HG03457 (cell line): Measurements from ENCODE around the gene AMPD3.
A peak's percentile ranks its signal among the peaks of the same experiment; 100 is the strongest.
"Not testable (repeated sequence)": the region's sequence is repeated elsewhere in the genome, so short reads cannot be mapped to it uniquely, and the experiment has no call there.

Experiments used
- ATAC-seq: cut with Tn5 transposase; IDR thresholded peaks from one replicate; pipeline ENCODE4 v1.9.1; 2021; ENCODE audit warnings: moderate number of reproducible peaks; ENCODE audit not compliant: unreplicated experiment

Gene AMPD3

DNA sequence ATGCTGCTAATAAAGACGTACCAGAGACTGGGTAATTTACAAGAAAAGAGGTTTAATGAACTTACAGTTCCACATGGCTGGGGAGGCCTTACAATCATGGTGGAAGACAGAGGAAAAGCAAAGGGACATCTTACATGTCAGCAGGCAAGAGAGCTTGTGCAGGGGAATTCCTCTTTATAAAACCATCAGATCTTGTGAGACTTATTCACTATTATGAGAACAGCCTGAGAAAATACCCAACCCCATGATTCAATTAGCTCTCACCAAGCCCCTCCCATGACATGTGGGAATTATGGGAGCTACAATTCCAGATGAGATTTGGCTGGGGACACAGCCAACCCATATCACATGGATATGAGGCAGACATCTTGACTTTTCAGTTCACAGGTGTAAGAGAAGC lies 18.4 kb upstream of the AMPD3 start:
- ATAC-seq, result not testable (repeated sequence)

DNA sequence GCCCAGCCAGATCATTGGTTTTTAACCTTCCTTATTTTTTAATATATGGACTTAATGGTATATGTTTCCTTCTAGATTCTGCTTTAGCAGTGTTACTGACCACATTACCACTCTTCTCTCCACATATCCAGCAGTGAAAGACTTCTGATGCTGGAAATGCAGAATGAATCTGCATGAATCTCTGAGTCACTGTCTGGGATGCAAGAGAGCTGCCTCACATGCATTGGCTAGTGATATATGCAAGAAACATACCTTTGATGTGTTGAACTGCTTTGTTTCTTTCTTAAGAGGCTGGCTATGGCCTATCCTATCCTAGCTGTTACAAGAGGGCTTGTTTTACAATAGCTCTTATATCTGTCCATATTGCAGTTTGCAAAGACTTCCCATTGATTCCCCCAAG lies 16.6 kb upstream of the AMPD3 start:
- no peak for ATAC-seq

DNA sequence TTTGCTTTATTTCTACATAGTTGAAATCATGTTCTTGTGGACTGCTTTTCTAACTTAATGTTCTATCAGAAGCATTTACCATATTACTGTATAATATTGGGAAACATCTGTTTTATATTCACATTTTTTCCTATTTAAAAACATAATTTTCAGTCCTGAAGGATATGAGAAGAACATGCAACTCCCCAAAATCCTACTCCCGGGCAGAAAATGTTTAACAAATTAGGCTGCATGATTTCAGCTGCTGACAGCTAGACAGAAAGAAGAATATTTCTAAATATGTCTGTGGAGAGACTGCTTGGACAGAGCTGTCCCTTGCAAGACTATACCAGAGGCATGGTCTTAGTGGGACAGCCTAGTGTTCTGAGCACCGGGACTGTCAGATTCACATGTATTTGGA lies 15.7 kb upstream of the AMPD3 start:
- ATAC-seq, result no peak

DNA sequence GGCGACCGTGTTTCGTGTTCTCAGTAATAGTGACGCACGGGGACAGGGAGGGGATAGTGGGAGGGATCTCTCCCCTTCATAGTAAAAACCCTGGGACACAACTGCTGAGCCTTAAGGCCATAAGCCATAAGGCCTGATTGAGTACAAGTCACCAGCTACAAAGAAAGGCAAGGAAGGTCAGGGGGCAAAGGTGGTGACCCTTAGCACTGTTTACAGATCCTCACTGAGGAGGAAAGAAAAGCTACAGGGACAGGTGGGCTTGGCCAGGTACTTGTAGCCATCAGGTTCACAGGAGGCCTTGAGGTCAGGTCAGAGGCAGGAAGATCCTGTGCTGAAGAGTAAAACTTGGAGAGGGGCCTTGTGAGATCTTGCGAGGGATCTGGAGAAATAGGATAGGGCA lies 15.1 kb upstream of the AMPD3 start:
- no peak for ATAC-seq

GRCh38 chr11:10440401-10440800 lies 14.7 kb upstream of the AMPD3 start:
- no peak for ATAC-seq

GRCh38 chr11:10441091-10441490 lies 14.0 kb upstream of the AMPD3 start:
- no peak for ATAC-seq

- peak; percentile 91 for ATAC-seq
Observed at GRCh38 chr11:10441652-10442503, 13.2 kb upstream of the AMPD3 start.

DNA sequence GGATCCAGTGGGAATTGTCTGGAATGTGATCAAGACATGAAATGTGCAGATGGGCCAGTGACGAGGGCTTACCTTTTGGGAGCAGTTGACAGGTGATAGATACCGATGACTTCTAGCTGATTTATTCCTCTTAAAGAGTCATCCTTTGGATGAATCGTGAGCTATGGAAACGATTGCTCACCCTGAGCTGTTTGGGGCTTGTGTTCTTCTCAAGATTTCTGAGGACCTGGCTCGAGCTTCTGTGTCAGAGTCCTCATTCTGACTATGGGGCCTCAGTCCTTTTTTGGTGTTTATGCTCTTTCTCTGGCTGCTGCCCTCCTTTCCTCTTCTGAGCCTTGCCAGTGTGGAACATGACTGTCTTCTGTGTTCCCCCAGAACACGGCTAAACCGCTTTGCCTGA lies 11.9 kb upstream of the AMPD3 start:
- no peak for ATAC-seq

DNA sequence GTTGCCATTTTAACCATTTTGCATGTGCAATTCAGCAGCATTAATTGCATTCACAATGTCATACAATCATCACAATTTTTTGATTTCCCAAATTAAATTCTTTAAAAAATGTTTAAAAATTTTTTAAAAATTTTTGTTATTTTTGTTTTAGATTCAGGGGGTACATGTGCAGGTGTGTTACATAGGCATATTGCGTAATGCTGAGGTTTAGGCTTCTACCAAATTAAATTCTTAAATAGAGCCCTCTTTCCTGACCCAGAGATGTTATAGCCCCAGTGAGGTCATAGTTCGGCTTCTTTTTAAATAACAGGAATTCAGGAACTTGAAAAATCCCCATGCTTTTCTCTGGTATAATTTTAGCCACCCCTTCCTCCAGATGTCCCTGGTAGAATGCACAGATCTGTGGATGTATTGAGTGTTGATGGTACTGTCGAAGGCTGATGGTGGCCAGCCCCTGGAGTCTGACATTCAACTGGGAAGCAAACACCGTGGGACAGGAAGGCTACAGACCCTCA lies 11.3 kb upstream of the AMPD3 start:
- no peak for ATAC-seq

GRCh38 chr11:10444725-10445315 lies 10.2 kb upstream of the AMPD3 start:
- no peak for ATAC-seq

DNA sequence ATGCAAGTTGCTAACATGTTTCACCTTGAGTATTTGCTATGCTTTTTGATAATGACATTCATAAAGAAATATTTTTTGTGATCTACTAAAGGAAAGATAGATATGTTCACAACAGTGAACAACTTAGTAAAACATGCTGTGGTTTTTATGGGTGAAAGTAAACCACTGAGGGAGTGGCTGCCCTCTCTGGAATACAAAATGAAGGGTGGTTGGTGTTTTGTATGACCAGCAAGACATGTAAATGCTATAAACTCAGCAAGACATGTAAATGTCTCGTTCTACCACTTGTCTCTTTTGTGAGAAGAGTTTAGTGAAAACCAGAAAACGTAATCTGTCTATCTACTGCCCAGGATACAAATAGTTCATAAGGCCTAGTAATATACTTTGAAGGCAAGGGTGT lies 7.6 kb upstream of the AMPD3 start:
- ATAC-seq, result no peak

DNA sequence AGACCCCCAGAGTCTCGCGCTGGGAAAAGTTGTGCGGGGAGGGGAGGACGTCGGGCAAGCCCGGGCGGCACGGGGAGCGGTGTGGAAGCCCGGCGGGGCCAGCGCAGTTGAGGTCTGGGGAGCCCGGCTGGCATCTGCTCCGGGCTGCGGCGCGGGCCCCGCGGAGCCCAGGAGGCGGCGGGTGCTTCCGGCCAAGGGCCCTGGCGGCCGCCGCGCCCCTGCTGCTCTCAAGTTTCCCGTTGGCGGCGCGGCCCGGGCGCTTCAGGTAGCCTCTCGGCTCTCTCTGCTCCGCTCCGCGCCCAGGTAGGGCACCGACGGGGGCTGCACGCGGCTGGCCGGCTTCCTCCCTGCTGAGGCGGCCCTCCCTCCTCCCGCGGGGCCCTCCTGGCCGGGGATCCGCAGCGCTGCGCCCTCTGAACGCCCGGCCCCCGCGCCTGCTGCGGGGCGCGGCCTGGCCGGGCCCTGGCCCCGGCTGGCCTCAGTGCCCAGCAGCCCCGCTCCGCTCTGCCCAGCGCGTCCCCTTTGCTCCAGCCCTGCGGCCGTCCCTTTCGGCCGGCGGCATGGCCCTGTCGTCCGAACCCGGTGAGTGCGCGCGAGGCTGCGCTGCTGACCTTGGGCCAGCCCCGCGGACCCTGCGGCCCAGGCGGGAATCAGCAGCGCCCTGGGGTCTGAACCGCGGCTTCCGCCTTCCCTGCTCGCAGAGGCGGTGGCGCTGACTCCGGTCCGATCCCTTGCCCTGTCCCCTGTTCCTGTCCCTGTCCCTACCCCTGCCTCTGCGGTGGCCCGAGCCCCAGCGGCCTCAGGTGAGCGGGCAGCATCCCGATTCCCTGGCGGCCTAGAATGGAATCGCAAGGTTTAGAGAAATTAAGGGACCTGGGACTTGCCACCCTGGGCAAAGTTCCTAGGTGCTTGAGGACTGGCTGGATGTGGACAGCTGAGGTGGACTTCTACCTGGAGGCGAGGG lies 4.3 kb upstream of the AMPD3 start:
- no peak for ATAC-seq

DNA sequence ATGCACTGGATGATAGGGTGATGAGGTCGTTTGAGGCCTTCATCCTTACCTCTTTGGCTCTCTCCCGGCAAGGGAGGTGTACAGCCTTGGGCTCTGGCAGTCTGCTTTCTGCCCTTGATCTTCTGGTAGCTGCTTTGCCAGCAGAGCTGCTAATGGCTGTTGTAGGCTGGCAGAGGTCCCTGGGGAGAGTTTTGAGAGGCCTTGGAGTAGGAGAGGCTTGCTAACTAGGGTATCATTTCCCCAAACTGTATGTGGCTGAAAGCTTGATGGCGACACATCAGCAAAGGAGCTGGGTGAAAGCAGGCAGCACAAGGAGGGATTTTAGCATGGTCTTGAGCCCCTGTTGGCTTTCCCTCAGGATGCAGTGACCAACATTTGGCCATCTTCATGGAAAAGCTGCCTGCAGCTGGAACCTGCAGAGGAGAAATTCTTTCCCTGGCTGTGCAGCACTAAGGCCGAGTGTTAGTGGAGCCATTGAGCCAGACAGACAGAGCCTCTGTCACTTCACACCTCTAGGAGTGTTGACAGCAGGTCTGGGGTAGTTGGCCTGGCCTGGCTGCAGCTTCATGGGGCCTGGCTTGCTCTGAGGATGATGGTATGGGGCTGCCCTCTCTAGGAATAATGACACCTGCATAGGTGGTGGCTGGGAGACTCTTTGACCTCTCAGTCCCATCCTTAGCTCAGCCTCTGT lies 3.5 kb upstream of the AMPD3 start:
- no peak for ATAC-seq

DNA sequence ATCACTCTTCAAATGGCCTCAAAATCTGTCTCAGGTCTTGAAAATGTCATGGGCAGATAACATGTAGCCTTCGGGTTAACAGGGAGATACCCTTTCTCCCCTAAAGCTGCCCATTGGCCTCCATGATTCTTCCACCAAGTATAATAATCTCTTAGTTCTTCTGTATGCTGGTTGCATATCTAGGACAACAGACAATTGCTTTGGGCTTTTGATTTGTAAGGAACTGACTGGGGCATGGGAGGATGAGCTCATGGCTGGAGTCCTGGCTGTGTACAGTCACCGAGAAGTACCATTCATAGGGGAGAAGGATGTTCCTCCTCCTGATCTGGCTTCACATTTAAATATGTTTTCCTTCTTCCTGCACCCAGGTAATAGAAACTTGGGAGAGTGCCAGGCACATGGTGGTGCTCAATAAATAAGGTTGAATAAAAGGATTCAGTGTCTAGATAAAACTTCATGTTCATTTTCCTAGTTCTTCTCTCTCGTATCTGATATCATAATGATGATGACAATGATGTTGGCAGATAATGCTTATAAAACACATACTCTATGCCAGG lies 2.8 kb upstream of the AMPD3 start:
- ATAC-seq, result no peak

- ATAC-seq, result no peak
Observed at GRCh38 chr11:10453261-10453660, 1.8 kb upstream of the AMPD3 start.

DNA sequence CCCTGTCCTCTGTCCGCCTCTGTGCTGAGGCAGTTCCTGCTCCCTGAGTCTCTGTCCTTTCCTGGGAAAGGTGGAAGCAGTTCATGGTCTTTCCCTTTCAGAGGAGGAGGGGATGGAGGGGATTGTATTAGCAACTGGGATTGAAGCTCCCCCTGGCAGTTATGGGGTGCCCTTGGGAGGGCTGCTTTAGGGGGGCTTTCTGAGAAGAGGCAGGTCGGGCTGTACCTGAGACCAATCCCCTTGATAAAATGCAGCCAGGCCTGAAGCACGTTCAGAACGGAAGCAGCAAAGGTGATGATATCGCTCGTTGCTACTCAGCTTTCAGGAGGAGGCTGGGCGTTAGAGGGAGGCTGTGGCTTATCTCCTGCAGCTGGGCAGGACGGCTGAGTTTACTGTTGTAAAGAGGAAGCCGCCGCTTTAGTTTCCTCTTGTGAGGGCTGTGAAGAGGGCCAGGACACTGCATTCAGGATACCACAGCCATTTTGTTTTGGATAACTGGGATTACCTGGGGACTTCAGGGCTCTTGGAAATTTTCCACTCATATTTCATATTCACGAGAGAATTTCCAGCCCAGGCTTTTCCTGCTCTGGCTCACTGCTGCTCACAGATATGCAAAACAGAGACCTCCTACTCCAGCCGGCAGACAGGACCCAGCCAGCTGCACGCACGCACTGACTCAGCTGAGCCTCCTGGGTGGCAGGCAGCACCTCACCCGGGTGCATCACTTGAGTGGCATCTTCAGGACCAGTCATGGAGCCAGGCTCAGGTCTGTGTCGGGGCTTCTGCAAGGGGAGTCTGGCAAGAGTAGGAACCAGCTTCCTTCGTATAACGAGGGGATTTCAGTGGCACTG lies 798 bp downstream of the AMPD3 start:
- peak; percentile 37 for ATAC-seq

DNA sequence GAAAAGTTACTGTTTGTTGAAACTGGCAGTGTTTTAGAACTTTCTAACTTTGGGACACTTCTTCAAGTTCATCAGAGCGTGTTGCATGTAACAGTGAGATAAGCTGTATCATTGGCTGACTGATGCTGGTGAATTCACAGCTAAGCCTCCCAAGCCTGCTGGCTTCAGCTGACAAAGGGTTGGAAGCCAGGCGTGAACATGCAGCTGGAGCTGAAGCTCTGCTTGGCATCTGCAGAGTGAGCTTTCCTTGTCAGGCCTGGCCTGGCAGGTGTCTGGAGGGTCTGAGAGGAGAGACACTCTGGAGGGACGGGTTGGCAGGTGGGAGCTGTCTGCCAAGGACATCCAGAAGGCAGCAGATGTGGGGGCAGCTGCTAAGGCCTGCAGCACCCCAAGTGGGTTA lies 1.5 kb downstream of the AMPD3 start:
- ATAC-seq, result no peak

DNA sequence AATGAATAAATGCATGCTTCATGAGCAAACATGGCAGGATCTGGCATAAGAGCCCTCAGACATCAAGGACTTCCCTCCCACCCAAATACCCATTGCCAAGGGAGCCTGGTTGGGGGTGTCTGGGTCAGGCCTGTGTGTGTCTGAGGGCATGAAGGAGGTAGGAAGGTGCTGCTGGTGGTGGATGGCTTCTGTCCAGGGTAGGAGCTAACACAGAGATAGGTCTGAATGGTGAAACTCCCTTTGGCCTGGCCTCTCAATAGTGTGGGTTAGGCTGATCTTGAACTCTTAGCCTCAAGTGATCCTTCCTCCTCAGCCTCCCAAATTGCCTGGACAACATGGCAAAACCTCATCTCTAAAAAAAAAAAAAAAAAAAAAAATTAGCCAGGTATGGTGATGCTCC lies 2.8 kb downstream of the AMPD3 start:
- no peak for ATAC-seq
